Body of pancreas (tissue), 4 donors: ENCODE data around the gene CPLX1. TPM values are rescaled to one million over a fixed set of nuclear protein-coding genes. Genes with fewer than 3 reads are reported as not detected.

ENCODE experiments used
- ATAC-seq: fragments of 150-250 bp; one replicate; pipeline ENCODE4 v1.9.1; 2016
- DNase-seq, 4 donors: peaks; one replicate each; pipeline ENCODE4 v3.0.0-alpha.2; 2019
- H3K27ac ChIP-seq, 4 donors: fragments of 200-600 bp; sonication (generic); 1 replicate in 3 of 4; 2 replicates in 1 of 4; pipeline versions ENCODE4 v1.5.1 to v1.6.1; 2016 to 2019; ENCODE audit warnings: mild to moderate bottlenecking in 1 of 4, mixed read lengths in 1 of 4, moderate library complexity in 1 of 4
- H3K27me3 ChIP-seq, 2 donors: fragments of 200-600 bp; sonication (generic); one replicate each; pipeline ENCODE4 v1.6.0; 2016; ENCODE audit warnings: mild to moderate bottlenecking in 1 of 2
- H3K36me3 ChIP-seq, 2 donors: fragments of 200-600 bp; sonication (generic); replicated peaks in 1 of 2; 2 replicates each; pipeline ENCODE4 v1.5.1; 2016; ENCODE audit warnings: low read depth in 2 of 2; ENCODE audit not compliant: insufficient read depth in 1 of 2
- H3K4me1 ChIP-seq: fragments of 200-600 bp; sonication (generic); one replicate; pipeline ENCODE4 v1.6.0; 2016
- H3K4me3 ChIP-seq, 2 donors: fragments of 200-600 bp; sonication (generic); 1 replicate in 1 of 2; 2 replicates in 1 of 2; pipeline ENCODE4 v1.5.1; 2016 to 2019
- H3K9me3 ChIP-seq, 3 donors: fragments of 200-600 bp; sonication (generic); 1 replicate in 2 of 3; 2 replicates in 1 of 3; pipeline ENCODE4 v1.5.1; 2016
- CTCF ChIP-seq, 7 experiments: fragments of 450-650 bp in 4 of 7; fragments of 200-600 bp in 3 of 7; sonication (generic) in 3 of 7; IDR thresholded peaks; one replicate each; pipeline ENCODE4 v1.5.1; 2016 to 2019; ENCODE audit warnings: antibody characterized with exemption in 7 of 7
- POLR2A ChIP-seq, 3 donors: fragments of 450-650 bp; IDR thresholded peaks; one replicate each; pipeline ENCODE4 v1.6.1; 2016; ENCODE audit warnings: antibody characterized with exemption in 3 of 3, mild to moderate bottlenecking in 2 of 3
- WGBS, 2 donors: methylation state at CpG; one replicate each; pipeline ENCODE4 v1.1.5; 2017; 5-methylcytosine and 5-hydroxymethylcytosine counted together
- intact Hi-C: fragments of 100-400 bp; cut with DNase I; formaldehyde crosslinking; loops from one replicate; pipeline ENCODE4 v1.15.1; 2023
- total RNA-seq, 2 donors: library from RNA; depleted of rRNA; stranded (reverse); fragments of >200 nt; gene quantifications; one replicate each; pipeline ENCODE4 v1.1.0, GENCODE V29; 2016

The CPLX1 gene
- total RNA-seq, 2 donors from 2014 or later, result 0.52 to 2.0 TPM

- TF ChIP-seq POLR2A (IDR thresholded peaks at IDR 0.05), result no peak
- TF ChIP-seq CTCF (IDR thresholded peaks at IDR 0.05), result no peak
- intact Hi-C loops, result no loop called here
- DNase-seq (peak in 2 of 4 donors; percentile 11 to 12), ATAC-seq (no peak)
- 49 to 67% methylated on average over 3 to 20 of the region's 20 CpGs for WGBS, 2 donors
- Histone ChIP-seq H3K4me1 (peaks cover 26% of the 10 kb centered on the region), H3K27ac (no peak overlapping the region), H3K36me3 (no peaks in the 10 kb centered on the region), H3K27me3 (peaks cover 0 to 21% of the 10 kb centered on the region in 2 donors), H3K9me3 (no peaks in the 10 kb centered on the region), H3K4me3 (no peak overlapping the region)
Observed at GRCh38 chr4:827209-828081, 1.5 kb upstream of the CPLX1 start.

- ATAC-seq (no peak), DNase-seq (peak in 2 of 4 donors; percentile 9 to 10)
- intact Hi-C loops, result no loop called here
- no peaks in the 10 kb centered on the region for H3K9me3 ChIP-seq
- H3K4me3 ChIP-seq, result no peak overlapping the region
- H3K4me1 ChIP-seq, result peaks cover 26% of the 10 kb centered on the region
- H3K27ac ChIP-seq, result no peak overlapping the region
- H3K36me3 ChIP-seq, result no peaks in the 10 kb centered on the region
- no peak for TF ChIP-seq POLR2A (IDR thresholded peaks at IDR 0.05)
- no peak for TF ChIP-seq CTCF (IDR thresholded peaks at IDR 0.05)
- peaks cover 0 to 21% of the 10 kb centered on the region in 2 donors for H3K27me3 ChIP-seq
- 5 to 18% methylated on average over 13 to 47 of the region's 75 CpGs for WGBS, 2 donors
Observed at GRCh38 chr4:826508-827208, 729 bp upstream of the CPLX1 start.

GRCh38 chr4:825063-825970, 612 bp downstream of the CPLX1 start:
- peak overlapping the region in 1 of 2 donors; percentile 3 for H3K4me3 ChIP-seq
- TF ChIP-seq POLR2A (IDR thresholded peaks at IDR 0.05), result no peak
- no peak for TF ChIP-seq CTCF (IDR thresholded peaks at IDR 0.05)
- ATAC-seq (peak; percentile 39), DNase-seq (peak in 2 of 4 donors; percentile 21 to 38)
- H3K36me3 ChIP-seq, result no peaks in the 10 kb centered on the region
- no peak overlapping the region for H3K27ac ChIP-seq
- H3K9me3 ChIP-seq, result no peaks in the 10 kb centered on the region
- H3K4me1 ChIP-seq, result peaks cover 26% of the 10 kb centered on the region
- WGBS, 2 donors, result 8% methylated on average over 56 to 69 of the region's 94 CpGs
- intact Hi-C loops, result no loop called here
- peaks cover 0 to 21% of the 10 kb centered on the region in 2 donors for H3K27me3 ChIP-seq

GRCh38 chr4:824461-825062, 1.4 kb downstream of the CPLX1 start:
- H3K27ac ChIP-seq, result no peak overlapping the region
- peaks cover 0 to 21% of the 10 kb centered on the region in 2 donors for H3K27me3 ChIP-seq
- H3K4me1 ChIP-seq, result peaks cover 26% of the 10 kb centered on the region
- H3K36me3 ChIP-seq, result no peaks in the 10 kb centered on the region
- intact Hi-C loops, result no loop called here
- 8 to 20% methylated on average over 1 to 23 of the region's 23 CpGs for WGBS, 2 donors
- ATAC-seq (no peak), DNase-seq (no peak)
- no peak overlapping the region for H3K4me3 ChIP-seq
- no peaks in the 10 kb centered on the region for H3K9me3 ChIP-seq
- TF ChIP-seq CTCF (IDR thresholded peaks at IDR 0.05), result no peak
- TF ChIP-seq POLR2A (IDR thresholded peaks at IDR 0.05), result no peak
